Stimulated activated effector memory CD8-positive, alpha-beta T cell treated with anti-CD3 and anti-CD28 coated beads, Interleukin-12 subunit alpha, Interleukin-12 subunit beta, amount 100 ng/mL, for 72 hours (primary cell): Measurements from ENCODE around the gene COL2A1.
A peak's percentile ranks its signal among the peaks of the same experiment; 100 is the strongest.

Experiments used
- ATAC-seq: fragments of 150-1000 bp; cut with Tn5 transposase; 2 replicates; pipeline ENCODE4 v1.10.0; 2021
- DNase-seq, 2 donors: peaks; one replicate each; pipeline ENCODE4 v3.0.0; 2021 to 2022; ENCODE audit warnings: low spot score in 2 of 2
- H3K27ac Mint-ChIP-seq: one replicate; pipeline ENCODE4 v1.8.0; 2022; ENCODE audit warnings: mild to moderate bottlenecking, mixed read lengths
- H3K36me3 Mint-ChIP-seq: one replicate; pipeline ENCODE4 v1.8.0; 2022; ENCODE audit warnings: mild to moderate bottlenecking, mixed read lengths
- H3K4me1 Mint-ChIP-seq: one replicate; pipeline ENCODE4 v1.8.0; 2022; ENCODE audit warnings: mixed read lengths
- H3K4me3 Mint-ChIP-seq: one replicate; pipeline ENCODE4 v1.8.0; 2022; ENCODE audit warnings: mild to moderate bottlenecking, mixed read lengths
- H3K9me3 Mint-ChIP-seq: one replicate; pipeline ENCODE4 v1.8.0; 2022; ENCODE audit warnings: mixed read lengths

COL2A1 gene

GRCh38 chr12:48036818-48037217, 32.5 kb upstream of the COL2A1 start:
- Mint-ChIP-seq H3K36me3 (no peaks in the 10 kb centered on the region), H3K9me3 (no peaks in the 10 kb centered on the region), H3K27ac (peak overlapping the region; percentile 56), H3K4me1 (peaks cover 5% of the 10 kb centered on the region), H3K4me3 (no peak overlapping the region)
- DNase-seq (no peak), ATAC-seq (no peak)

- DNase-seq, result no peak
- H3K4me3 Mint-ChIP-seq, result no peak overlapping the region
Observed at GRCh38 chr12:48034835-48035805, 30.8 kb upstream of the COL2A1 start.

GRCh38 chr12:48033451-48033850, 29.2 kb upstream of the COL2A1 start:
- peaks cover 5% of the 10 kb centered on the region for H3K4me1 Mint-ChIP-seq
- no peak for DNase-seq
- H3K4me3 Mint-ChIP-seq, result no peak overlapping the region
- no peak for ATAC-seq
- no peaks in the 10 kb centered on the region for H3K9me3 Mint-ChIP-seq
- no peak overlapping the region for H3K27ac Mint-ChIP-seq
- H3K36me3 Mint-ChIP-seq, result no peaks in the 10 kb centered on the region

More at GRCh38 chr12:48034835-48035805, 30.8 kb upstream of the COL2A1 start:
- H3K4me1 Mint-ChIP-seq, result peaks cover 5% of the 10 kb centered on the region
- no peaks in the 10 kb centered on the region for H3K36me3 Mint-ChIP-seq
- no peaks in the 10 kb centered on the region for H3K9me3 Mint-ChIP-seq
- H3K27ac Mint-ChIP-seq, result no peak overlapping the region
- peak; percentile 33 for ATAC-seq

GRCh38 chr12:48032597-48032996, 28.3 kb upstream of the COL2A1 start:
- no peak for DNase-seq
- Mint-ChIP-seq H3K27ac (no peak overlapping the region), H3K9me3 (no peaks in the 10 kb centered on the region), H3K4me3 (no peak overlapping the region), H3K4me1 (peaks cover 5% of the 10 kb centered on the region), H3K36me3 (no peaks in the 10 kb centered on the region)
- no peak for ATAC-seq

- H3K4me3 Mint-ChIP-seq, result no peak overlapping the region
- no peak overlapping the region for H3K27ac Mint-ChIP-seq
Observed at GRCh38 chr12:48031135-48031960, 27.1 kb upstream of the COL2A1 start.

GRCh38 chr12:48030173-48030650, 25.9 kb upstream of the COL2A1 start:
- Mint-ChIP-seq H3K9me3 (no peaks in the 10 kb centered on the region), H3K36me3 (no peaks in the 10 kb centered on the region), H3K4me3 (no peak overlapping the region), H3K4me1 (no peaks in the 10 kb centered on the region), H3K27ac (no peak overlapping the region)
- no peak for ATAC-seq
- DNase-seq, result no peak

More at GRCh38 chr12:48031135-48031960, 27.1 kb upstream of the COL2A1 start:
- Mint-ChIP-seq H3K36me3 (no peaks in the 10 kb centered on the region), H3K9me3 (no peaks in the 10 kb centered on the region), H3K4me1 (no peaks in the 10 kb centered on the region)
- DNase-seq (no peak), ATAC-seq (no peak)

- no peaks in the 10 kb centered on the region for H3K36me3 Mint-ChIP-seq
- ATAC-seq, result no peak
- H3K4me3 Mint-ChIP-seq, result no peak overlapping the region
- DNase-seq, result no peak
- no peak overlapping the region for H3K27ac Mint-ChIP-seq
- no peaks in the 10 kb centered on the region for H3K9me3 Mint-ChIP-seq
- H3K4me1 Mint-ChIP-seq, result no peaks in the 10 kb centered on the region
Observed at GRCh38 chr12:48029491-48030172, 25.4 kb upstream of the COL2A1 start.

GRCh38 chr12:48028541-48029431, 24.5 kb upstream of the COL2A1 start:
- H3K36me3 Mint-ChIP-seq, result no peaks in the 10 kb centered on the region
- no peak overlapping the region for H3K27ac Mint-ChIP-seq
- no peaks in the 10 kb centered on the region for H3K4me1 Mint-ChIP-seq
- no peak for ATAC-seq
- no peak for DNase-seq
- no peak overlapping the region for H3K4me3 Mint-ChIP-seq
- H3K9me3 Mint-ChIP-seq, result no peaks in the 10 kb centered on the region

GRCh38 chr12:48027183-48028002, 23.1 kb upstream of the COL2A1 start:
- DNase-seq, result no peak
- H3K27ac Mint-ChIP-seq, result no peak overlapping the region
- no peaks in the 10 kb centered on the region for H3K36me3 Mint-ChIP-seq
- H3K9me3 Mint-ChIP-seq, result no peaks in the 10 kb centered on the region
- no peak for ATAC-seq
- no peak overlapping the region for H3K4me3 Mint-ChIP-seq
- no peaks in the 10 kb centered on the region for H3K4me1 Mint-ChIP-seq

- no peaks in the 10 kb centered on the region for H3K9me3 Mint-ChIP-seq
- no peak overlapping the region for H3K27ac Mint-ChIP-seq
- DNase-seq, result no peak
- ATAC-seq, result no peak
- H3K36me3 Mint-ChIP-seq, result no peaks in the 10 kb centered on the region
- no peaks in the 10 kb centered on the region for H3K4me1 Mint-ChIP-seq
- H3K4me3 Mint-ChIP-seq, result no peak overlapping the region
Observed at GRCh38 chr12:48026060-48026827, 22.0 kb upstream of the COL2A1 start.

GRCh38 chr12:48025281-48025680, 21.0 kb upstream of the COL2A1 start:
- ATAC-seq (no peak), DNase-seq (no peak)
- H3K36me3 Mint-ChIP-seq, result no peaks in the 10 kb centered on the region
- H3K27ac Mint-ChIP-seq, result no peak overlapping the region
- H3K4me1 Mint-ChIP-seq, result no peaks in the 10 kb centered on the region
- no peaks in the 10 kb centered on the region for H3K9me3 Mint-ChIP-seq
- no peak overlapping the region for H3K4me3 Mint-ChIP-seq

GRCh38 chr12:48024735-48025134, 20.5 kb upstream of the COL2A1 start:
- no peak for DNase-seq
- Mint-ChIP-seq H3K4me1 (no peaks in the 10 kb centered on the region), H3K36me3 (no peaks in the 10 kb centered on the region), H3K4me3 (no peak overlapping the region), H3K9me3 (no peaks in the 10 kb centered on the region), H3K27ac (no peak overlapping the region)
- no peak for ATAC-seq

GRCh38 chr12:48023386-48023785, 19.1 kb upstream of the COL2A1 start:
- Mint-ChIP-seq H3K36me3 (no peaks in the 10 kb centered on the region), H3K9me3 (no peaks in the 10 kb centered on the region), H3K4me3 (no peak overlapping the region), H3K27ac (no peak overlapping the region), H3K4me1 (no peaks in the 10 kb centered on the region)
- ATAC-seq, result no peak
- DNase-seq, result no peak
